MM.1S (cell line): ENCODE results near the gene RPS21.

Experiments
- DNase-seq: peaks from one replicate; pipeline ENCODE4 v3.0.0-alpha.2; 2015
- H2AFZ ChIP-seq: fragments of 300-600 bp; sonication (generic); 2 replicates; pipeline ENCODE4 v1.6.0; 2016; ENCODE audit warnings: antibody characterized with exemption, low read length
- H3F3A ChIP-seq: fragments of 300-600 bp; sonication (generic); 2 replicates; pipeline ENCODE4 v1.6.1; 2016; ENCODE audit warnings: mild to moderate bottlenecking, antibody characterized with exemption, low read length, moderate library complexity, mixed read lengths; ENCODE audit not compliant: insufficient read depth
- H3K27ac ChIP-seq: fragments of 300-600 bp; sonication (generic); 2 replicates; pipeline ENCODE4 v1.5.1; 2016; ENCODE audit warnings: mild to moderate bottlenecking, low read length
- H3K27me3 ChIP-seq: fragments of 300-600 bp; sonication (generic); replicated peaks from 2 replicates; pipeline ENCODE4 v1.6.0; 2016; ENCODE audit warnings: low read length; ENCODE audit not compliant: insufficient read depth
- H3K36me3 ChIP-seq: fragments of 300-600 bp; sonication (generic); replicated peaks from 2 replicates; pipeline ENCODE4 v1.6.1; 2016; ENCODE audit warnings: mild to moderate bottlenecking, low read length, mixed read lengths; ENCODE audit not compliant: insufficient read depth
- H3K4me1 ChIP-seq: fragments of 300-600 bp; sonication (generic); 2 replicates; pipeline ENCODE4 v1.6.1; 2016; ENCODE audit warnings: low read length, mixed read lengths
- H3K4me2 ChIP-seq: fragments of 300-600 bp; sonication (generic); 2 replicates; pipeline ENCODE4 v1.6.0; 2016; ENCODE audit warnings: low read depth, low read length
- H3K4me3 ChIP-seq: fragments of 300-600 bp; sonication (generic); 2 replicates; pipeline ENCODE4 v1.5.1; 2016; ENCODE audit warnings: low read length, mixed read lengths
- H3K79me2 ChIP-seq: fragments of 300-600 bp; sonication (generic); 2 replicates; pipeline ENCODE4 v1.6.1; 2016; ENCODE audit warnings: mixed run types, low read length, mixed read lengths
- H3K9ac ChIP-seq: fragments of 300-600 bp; sonication (generic); 2 replicates; pipeline ENCODE4 v1.6.1; 2016; ENCODE audit warnings: low read length, mixed read lengths
- H3K9me2 ChIP-seq: fragments of 300-600 bp; sonication (generic); replicated peaks from 2 replicates; pipeline ENCODE4 v1.6.1; 2016; ENCODE audit warnings: mild to moderate bottlenecking, low read length, mixed read lengths; ENCODE audit not compliant: insufficient read depth
- H3K9me3 ChIP-seq: fragments of 300-600 bp; sonication (generic); replicated peaks from 2 replicates; pipeline ENCODE4 v1.6.1; 2016; ENCODE audit warnings: mild to moderate bottlenecking, low read length, mixed read lengths; ENCODE audit not compliant: insufficient read depth
- H4K20me1 ChIP-seq: fragments of 300-600 bp; sonication (generic); 2 replicates; pipeline ENCODE4 v1.6.1; 2016; ENCODE audit warnings: mild to moderate bottlenecking, low read length, moderate library complexity, mixed read lengths; ENCODE audit not compliant: insufficient read depth
- CTCF ChIP-seq: fragments of 300-600 bp; sonication (generic); IDR thresholded peaks from 2 replicates; pipeline ENCODE4 v1.5.1; 2016; ENCODE audit warnings: antibody characterized with exemption, low read length, mixed read lengths
- EZH2 ChIP-seq: fragments of 300-600 bp; sonication (generic); optimal IDR thresholded peaks from 2 replicates; pipeline ENCODE3; 2017; ENCODE audit warnings: low read depth, mild to moderate bottlenecking, antibody characterized with exemption, low read length, mixed read lengths
- EZH2phosphoT487 ChIP-seq: fragments of 300-600 bp; sonication (generic); IDR thresholded peaks from 2 replicates; pipeline ENCODE4 v1.6.1; 2018; ENCODE audit warnings: antibody characterized with exemption, low read length

The RPS21 gene

GRCh38 chr20:62406635-62407176 is 19.8 kb downstream of the RPS21 start:
- H3K4me1 ChIP-seq: peaks cover 14% of the 10 kb centered on the region
- no peak for TF ChIP-seq EZH2phosphoT487
- TF ChIP-seq EZH2: no peak
- TF ChIP-seq CTCF: no peak
- peak overlapping the region; percentile 88 for H3K9ac ChIP-seq
- no peaks in the 10 kb centered on the region for H3K9me2 ChIP-seq
- H3K27ac ChIP-seq: no peak overlapping the region
- peaks cover 11% of the 10 kb centered on the region for H3K27me3 ChIP-seq
- no peaks in the 10 kb centered on the region for H4K20me1 ChIP-seq
- no peak for DNase-seq
- H2AFZ ChIP-seq: no peak overlapping the region
- peak overlapping the region; percentile 85 for H3K4me2 ChIP-seq
- H3K9me3 ChIP-seq: no peaks in the 10 kb centered on the region
- H3F3A ChIP-seq: no peaks in the 10 kb centered on the region
- peaks cover 30% of the 10 kb centered on the region for H3K79me2 ChIP-seq
- H3K36me3 ChIP-seq: no peaks in the 10 kb centered on the region
- peak overlapping the region; percentile 92 for H3K4me3 ChIP-seq

GRCh38 chr20:62407221-62407992 is 20.5 kb downstream of the RPS21 start, which contains the start of gene CABLES2:
CABLES2 (minus strand) TSS chr20:62407285; CDS start chr20:62407276, 9 bp downstream.
- Histone ChIP-seq H3K27me3 (peaks cover 18% of the 10 kb centered on the region), H3K4me3 (peak within 1 kb of the TSS; percentile 92), H3K9ac (peak within 1 kb of the TSS; percentile 88), H3K9me3 (no peaks in the 10 kb centered on the region), H3K9me2 (no peaks in the 10 kb centered on the region), H2AFZ (peak within 1 kb of the TSS; percentile 96), H3F3A (no peaks in the 10 kb centered on the region), H3K36me3 (no peaks in the 10 kb centered on the region), H3K4me1 (peaks cover 14% of the 10 kb centered on the region), H3K27ac (peak within 1 kb of the TSS; percentile 27; the same call in 1 of the 2 replicates), H3K4me2 (peak within 1 kb of the TSS; percentile 85), H3K79me2 (peaks cover 30% of the 10 kb centered on the region), H4K20me1 (no peaks in the 10 kb centered on the region)
- TF ChIP-seq EZH2 (no peak), EZH2phosphoT487 (no peak), CTCF (no peak)
- peak; percentile 94 for DNase-seq

GRCh38 chr20:62408055-62408454 is 21.2 kb downstream of the RPS21 start:
- H4K20me1 ChIP-seq: no peaks in the 10 kb centered on the region
- H3K4me2 ChIP-seq: peak overlapping the region; percentile 76; the same call in 1 of the 2 replicates
- no peak overlapping the region for H3K4me3 ChIP-seq
- H3K9me3 ChIP-seq: no peaks in the 10 kb centered on the region
- DNase-seq: no peak
- peaks cover 14% of the 10 kb centered on the region for H3K4me1 ChIP-seq
- TF ChIP-seq CTCF: no peak
- no peak for TF ChIP-seq EZH2
- no peak for TF ChIP-seq EZH2phosphoT487
- no peak overlapping the region for H3K9ac ChIP-seq
- H3K27me3 ChIP-seq: peaks cover 25% of the 10 kb centered on the region
- no peaks in the 10 kb centered on the region for H3K9me2 ChIP-seq
- no peaks in the 10 kb centered on the region for H3K36me3 ChIP-seq
- H3K27ac ChIP-seq: no peak overlapping the region
- H3F3A ChIP-seq: no peaks in the 10 kb centered on the region
- H3K79me2 ChIP-seq: peaks cover 30% of the 10 kb centered on the region
- peak overlapping the region; percentile 96 for H2AFZ ChIP-seq
